Ishikawa (cell line): ENCODE results near the gene ZC3H4.

Experiments
- CEBPB ChIP-seq: IDR thresholded peaks from 2 replicates; pipeline ENCODE4 v1.6.1; 2012
- CREB1 ChIP-seq: IDR thresholded peaks from 2 replicates; pipeline ENCODE4 v1.6.1; 2012; ENCODE audit warnings: low read depth
- EGR1 ChIP-seq: IDR thresholded peaks from 2 replicates; pipeline ENCODE4 v1.6.1; 2012
- EP300 ChIP-seq: IDR thresholded peaks from 2 replicates; pipeline ENCODE4 v1.6.1; 2012; ENCODE audit warnings: borderline replicate concordance
- FOXM1 ChIP-seq: IDR thresholded peaks from 2 replicates; pipeline ENCODE4 v1.6.1; 2012; ENCODE audit warnings: low read depth, borderline replicate concordance
- MAX ChIP-seq: IDR thresholded peaks from 2 replicates; pipeline ENCODE4 v1.6.1; 2012
- NFIC ChIP-seq: IDR thresholded peaks from 2 replicates; pipeline ENCODE4 v1.6.1; 2012
- RAD21 ChIP-seq: IDR thresholded peaks from 2 replicates; pipeline ENCODE4 v1.6.1; 2012; ENCODE audit warnings: low read depth
- REST ChIP-seq: IDR thresholded peaks from 2 replicates; pipeline ENCODE4 v1.6.1; 2012; ENCODE audit warnings: low read depth, mild to moderate bottlenecking
- TAF1 ChIP-seq: IDR thresholded peaks from 2 replicates; pipeline ENCODE4 v1.6.1; 2012; ENCODE audit warnings: low read depth, mild to moderate bottlenecking
- TCF12 ChIP-seq: IDR thresholded peaks from 2 replicates; pipeline ENCODE4 v1.6.1; 2012; ENCODE audit warnings: low read depth
- TEAD4 ChIP-seq: IDR thresholded peaks from 2 replicates; pipeline ENCODE4 v1.6.1; 2012
- USF1 ChIP-seq: IDR thresholded peaks from 2 replicates; pipeline ENCODE4 v1.6.1; 2012
- YY1 ChIP-seq: IDR thresholded peaks from 2 replicates; pipeline ENCODE4 v1.6.1; 2012; ENCODE audit warnings: low read depth
- ZBTB7A ChIP-seq: IDR thresholded peaks from 2 replicates; pipeline ENCODE4 v1.6.1; 2012; ENCODE audit warnings: low read depth

ZC3H4 gene

GRCh38 chr19:47112997-47113849 is at the start of gene ZC3H4:
Gene ZC3H4, minus strand, starts transcription at chr19:47113776. Its CDS starts 1,192 bp downstream, at chr19:47112584.
- TF ChIP-seq CEBPB (no peak), REST (no peak), EGR1 (peak; percentile 80), YY1 (peak; percentile 94), TCF12 (no peak; the same call in 1 of the 2 replicates), FOXM1 (no peak), TAF1 (peak; percentile 74), NFIC (no peak), EP300 (peak; percentile 30; the same call in 1 of the 2 replicates), MAX (peak; percentile 88), RAD21 (no peak), ZBTB7A (no peak; the same call in 1 of the 2 replicates), CREB1 (peak; percentile 94), USF1 (peak; percentile 99), TEAD4 (peak; percentile 43)

GRCh38 chr19:47161876-47162489 is 48.4 kb upstream of the ZC3H4 start:
- TF ChIP-seq FOXM1, result no peak
- TF ChIP-seq YY1, result no peak
- TF ChIP-seq TCF12, result no peak
- TF ChIP-seq CEBPB, result no peak
- TF ChIP-seq EP300, result no peak
- TF ChIP-seq EGR1, result no peak
- TF ChIP-seq REST, result no peak
- no peak for TF ChIP-seq RAD21
- TF ChIP-seq ZBTB7A, result no peak
- TF ChIP-seq TAF1, result no peak
- TF ChIP-seq CREB1, result no peak

GRCh38 chr19:47158879-47159503 is 45.4 kb upstream of the ZC3H4 start:
- no peak for TF ChIP-seq CEBPB
- no peak for TF ChIP-seq TAF1
- TF ChIP-seq RAD21, result no peak
- TF ChIP-seq MAX, result no peak
- no peak for TF ChIP-seq ZBTB7A
- TF ChIP-seq CREB1, result no peak
- TF ChIP-seq YY1, result no peak
- TF ChIP-seq TEAD4, result no peak
- no peak for TF ChIP-seq TCF12

GRCh38 chr19:47158367-47158791 is 44.8 kb upstream of the ZC3H4 start:
- TF ChIP-seq RAD21 (no peak), CREB1 (no peak), ZBTB7A (no peak), EP300 (no peak), TCF12 (no peak), YY1 (no peak), EGR1 (no peak), CEBPB (no peak), USF1 (no peak), REST (no peak), FOXM1 (no peak), NFIC (no peak), TAF1 (no peak), MAX (no peak), TEAD4 (no peak)
